Cardiac fibroblast (primary cell): ENCODE results near the gene ANO5.

Source experiments
- DNase-seq, 2 donors: peaks; one replicate each; pipeline versions ENCODE4 v3.0.0 to v3.0.0-alpha.2; 2010; ENCODE audit warnings: low read depth in 2 of 2
- H3K4me3 ChIP-seq, 2 donors: replicated peaks in 1 of 2; 1 replicate in 1 of 2; 2 replicates in 1 of 2; pipeline ENCODE4 v1.5.1; 2011; ENCODE audit warnings: low read depth in 2 of 2, low read length in 2 of 2, mild to moderate bottlenecking in 2 of 2, moderate library complexity in 1 of 2
- CTCF ChIP-seq: IDR thresholded peaks from one replicate; pipeline ENCODE4 v1.5.1; 2011; ENCODE audit warnings: low read depth, mild to moderate bottlenecking, low read length, inconsistent platforms

ANO5 gene

GRCh38 chr11:22197139-22198005 lies 4.5 kb downstream of the ANO5 start:
- DNase-seq = no peak
- no peak overlapping the region for H3K4me3 ChIP-seq
- no peak for TF ChIP-seq CTCF

GRCh38 chr11:22199243-22199642 lies 6.4 kb downstream of the ANO5 start:
- no peak for DNase-seq
- no peak for TF ChIP-seq CTCF
- no peak overlapping the region for H3K4me3 ChIP-seq

GRCh38 chr11:22203281-22203680 lies 10.4 kb downstream of the ANO5 start:
- no peak for TF ChIP-seq CTCF
- no peak for DNase-seq
- H3K4me3 ChIP-seq = no peak overlapping the region

- H3K4me3 ChIP-seq = no peak overlapping the region
- TF ChIP-seq CTCF = no peak
- no peak for DNase-seq
Measured at GRCh38 chr11:22207162-22207561, 14.3 kb downstream of the ANO5 start.

GRCh38 chr11:22208151-22208858 lies 15.4 kb downstream of the ANO5 start:
- no peak overlapping the region for H3K4me3 ChIP-seq
- no peak for DNase-seq
- TF ChIP-seq CTCF = no peak

GRCh38 chr11:22216940-22217339 lies 24.1 kb downstream of the ANO5 start:
- no peak for DNase-seq
- TF ChIP-seq CTCF = no peak
- no peak overlapping the region for H3K4me3 ChIP-seq
